Ovary (tissue), 9 donors: Measurements from ENCODE around the gene GNAI3. TPM values are rescaled to one million over a fixed set of nuclear protein-coding genes. Genes with fewer than 3 reads are reported as not detected.

Source experiments
- DNase-seq, 5 donors: peaks; one replicate each; pipeline ENCODE4 v3.0.0-alpha.2; 2019 to 2020
- H3K27ac ChIP-seq, 2 donors: fragments of 200-600 bp; one replicate each; pipeline versions ENCODE4 v1.5.1 to v1.8.0; 2019 to 2022
- H3K27me3 ChIP-seq: fragments of 200-600 bp; one replicate; pipeline ENCODE4 v1.8.0; 2022
- H3K36me3 ChIP-seq: fragments of 200-600 bp; sonication (generic); one replicate; pipeline ENCODE4 v1.5.1; 2019
- H3K4me1 ChIP-seq: one replicate; pipeline ENCODE4 v1.8.1; 2013; ENCODE audit warnings: mild to moderate bottlenecking, moderate library complexity; ENCODE audit not compliant: insufficient read depth
- H3K4me3 ChIP-seq: fragments of 200-600 bp; sonication (generic); one replicate; pipeline ENCODE4 v1.5.1; 2017
- H3K9me3 ChIP-seq, 2 donors: fragments of 200-600 bp in 1 of 2; sonication (generic) in 1 of 2; one replicate each; pipeline versions ENCODE4 v1.5.1 to v1.8.1; 2013 to 2019; ENCODE audit warnings: mild to moderate bottlenecking in 1 of 2, moderate library complexity in 1 of 2
- EP300 ChIP-seq: sonication (generic); formaldehyde crosslinking; IDR thresholded peaks from one replicate; pipeline ENCODE4 v1.6.1; 2017; ENCODE audit warnings: antibody characterized with exemption
- POLR2A ChIP-seq: fragments of 450-650 bp; IDR thresholded peaks from one replicate; pipeline ENCODE4 v1.6.1; 2017; ENCODE audit warnings: antibody characterized with exemption, mild to moderate bottlenecking, moderate library complexity
- WGBS, 3 donors: extraction: QIAGEN DNeasy Blood & Tissue Kit in 1 of 3; methylation state at CpG; one replicate each; pipeline versions ENCODE4 v1.1.5 to v1.1.7; 2013 to 2017; 5-methylcytosine and 5-hydroxymethylcytosine counted together
- intact Hi-C, 4 donors: fragments of 100-400 bp; cut with DNase I; formaldehyde crosslinking; loops; one replicate each; pipeline versions ENCODE4 v1.11.0 to v1.15.1; 2022 to 2023
- polyA plus RNA-seq, 2 donors: library from polyadenylated mRNA; stranded (reverse); fragments of 200-250 nt in 1 of 2; fragments of 350-450 nt in 1 of 2; fragmentation: Illumina TruSeq in 1 of 2; extraction: RNeasy Lipid Tissue Mini Kit (QIAGEN cat#74804) in 1 of 2; gene quantifications; one replicate each; pipeline ENCODE4 v1.2.3, GENCODE V29; 2013 to 2014
- total RNA-seq, 7 donors: library from RNA; depleted of rRNA in 2 of 7; stranded (reverse); fragments of >200 nt in 2 of 7; fragmentation: NEBNext Ultra II Directional in 3 of 7; extraction: Animal tissue kit (Norgen Biotek cat#: 25700) in 3 of 7; gene quantifications; one replicate each; pipeline versions ENCODE4 v1.1.0 to v1.2.4, GENCODE V29; 2016 to 2023
- TF ChIP-seq, protein P1 (sequence below), 3 donors: fragments of 450-650 bp in 2 of 3; fragments of 200-600 bp in 1 of 3; IDR thresholded peaks; one replicate each; pipeline versions ENCODE4 v1.5.1 to v1.8.0; 2016 to 2022; ENCODE audit warnings: antibody characterized with exemption in 3 of 3, mild to moderate bottlenecking in 1 of 3
- donor health status: DM: no; HTN: no; CAD: no; lungs with moderate emphysema.
- donor health status: DM: no; HTN: no; CAD: no.
- donor health status: Bipolar disorder and iron deficiency.
- donor health status: DM: yes; HTN: yes; CAD: no.
- donor health status: DM: no; HTN: no; CAD: no.
- donor health status: DM: yes; HTN: yes; CAD: no.

Gene GNAI3
- total and polyA plus RNA-seq, 9 donors, result 3.0 to 6.2 (median 4.8) TPM

- intact Hi-C loops, result no loop called here
- Histone ChIP-seq H3K27me3 (no peaks in the 10 kb centered on the region), H3K9me3 (no peaks in the 10 kb centered on the region), H3K4me3 (no peak overlapping the region), H3K36me3 (no peaks in the 10 kb centered on the region), H3K4me1 (peaks cover 19% of the 10 kb centered on the region), H3K27ac (peak overlapping the region in 1 of 2 donors; percentile 60)
- TF ChIP-seq, protein P1, sequence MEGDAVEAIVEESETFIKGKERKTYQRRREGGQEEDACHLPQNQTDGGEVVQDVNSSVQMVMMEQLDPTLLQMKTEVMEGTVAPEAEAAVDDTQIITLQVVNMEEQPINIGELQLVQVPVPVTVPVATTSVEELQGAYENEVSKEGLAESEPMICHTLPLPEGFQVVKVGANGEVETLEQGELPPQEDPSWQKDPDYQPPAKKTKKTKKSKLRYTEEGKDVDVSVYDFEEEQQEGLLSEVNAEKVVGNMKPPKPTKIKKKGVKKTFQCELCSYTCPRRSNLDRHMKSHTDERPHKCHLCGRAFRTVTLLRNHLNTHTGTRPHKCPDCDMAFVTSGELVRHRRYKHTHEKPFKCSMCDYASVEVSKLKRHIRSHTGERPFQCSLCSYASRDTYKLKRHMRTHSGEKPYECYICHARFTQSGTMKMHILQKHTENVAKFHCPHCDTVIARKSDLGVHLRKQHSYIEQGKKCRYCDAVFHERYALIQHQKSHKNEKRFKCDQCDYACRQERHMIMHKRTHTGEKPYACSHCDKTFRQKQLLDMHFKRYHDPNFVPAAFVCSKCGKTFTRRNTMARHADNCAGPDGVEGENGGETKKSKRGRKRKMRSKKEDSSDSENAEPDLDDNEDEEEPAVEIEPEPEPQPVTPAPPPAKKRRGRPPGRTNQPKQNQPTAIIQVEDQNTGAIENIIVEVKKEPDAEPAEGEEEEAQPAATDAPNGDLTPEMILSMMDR (IDR thresholded peaks at IDR 0.05), result no peak
- TF ChIP-seq EP300, result no peak
- TF ChIP-seq POLR2A, result no peak
- 9 to 14% (median 12%) methylated on average over 5 of the region's 5 CpGs for WGBS, 3 donors
- DNase-seq, result peak in 3 of 5 donors; percentile 55 to 68 (median 62)
Observed at GRCh38 chr1:109500941-109501381, 47.5 kb upstream of the GNAI3 start.

- H3K27me3 ChIP-seq, result no peaks in the 10 kb centered on the region
- no peaks in the 10 kb centered on the region for H3K36me3 ChIP-seq
- TF ChIP-seq POLR2A (no peak), EP300 (no peak)
- TF ChIP-seq, protein P1 (IDR thresholded peaks at IDR 0.05), result no peak
- WGBS, 3 donors, result 74 to 77% (median 75%) methylated on average over 5 of the region's 5 CpGs
- no peaks in the 10 kb centered on the region for H3K9me3 ChIP-seq
- H3K27ac ChIP-seq, result peak overlapping the region in 1 of 2 donors; percentile 17
- intact Hi-C loops, result no loop called here
- peaks cover 19% of the 10 kb centered on the region for H3K4me1 ChIP-seq
- H3K4me3 ChIP-seq, result no peak overlapping the region
- DNase-seq, result no peak
Observed at GRCh38 chr1:109501644-109502363, 46.6 kb upstream of the GNAI3 start.

DNA sequence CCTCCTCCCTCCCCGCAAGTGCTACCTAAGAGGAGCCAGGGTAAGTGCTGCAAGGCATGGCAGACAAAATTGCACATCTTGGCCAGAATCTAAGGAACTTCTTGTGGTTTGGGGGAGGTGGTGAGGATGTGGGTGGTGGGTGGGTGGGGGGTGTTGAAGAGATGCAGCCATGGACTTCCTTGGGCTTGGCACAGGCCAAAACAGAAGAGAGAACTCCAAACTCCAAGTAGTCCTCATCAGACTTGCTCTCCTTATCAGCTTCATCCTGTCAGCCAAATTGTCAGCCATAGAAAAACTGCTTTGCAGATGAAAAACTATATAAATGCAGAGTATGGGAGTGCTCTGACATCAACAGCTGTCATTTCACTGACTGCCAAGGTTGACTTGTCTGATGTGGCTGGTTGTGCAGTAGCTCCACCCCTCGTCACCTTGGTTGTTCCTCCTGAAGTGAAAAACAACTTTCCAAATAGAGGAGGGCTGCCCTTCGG lies 46.0 kb upstream of the GNAI3 start:
- 63 to 78% (median 76%) methylated on average over 3 of the region's 3 CpGs for WGBS, 3 donors
- H3K4me1 ChIP-seq, result peaks cover 19% of the 10 kb centered on the region
- TF ChIP-seq POLR2A (no peak), EP300 (no peak)
- TF ChIP-seq, protein P1 (IDR thresholded peaks at IDR 0.05), result no peak
- H3K4me3 ChIP-seq, result no peak overlapping the region
- no peak for DNase-seq
- no peaks in the 10 kb centered on the region for H3K9me3 ChIP-seq
- H3K36me3 ChIP-seq, result no peaks in the 10 kb centered on the region
- H3K27ac ChIP-seq, result no peak overlapping the region
- intact Hi-C loops, result no loop called here
- no peaks in the 10 kb centered on the region for H3K27me3 ChIP-seq

GRCh38 chr1:109503935-109504334 lies 44.5 kb upstream of the GNAI3 start:
- H3K27me3 ChIP-seq, result no peaks in the 10 kb centered on the region
- intact Hi-C loops, result no loop called here
- TF ChIP-seq EP300, result no peak
- no peak for TF ChIP-seq POLR2A
- TF ChIP-seq, protein P1 (IDR thresholded peaks at IDR 0.05), result no peak
- H3K4me3 ChIP-seq, result no peak overlapping the region
- H3K27ac ChIP-seq, result no peak overlapping the region
- no peak for DNase-seq
- 67 to 70% (median 70%) methylated on average over 5 of the region's 5 CpGs for WGBS, 3 donors
- H3K4me1 ChIP-seq, result peaks cover 15% of the 10 kb centered on the region
- H3K36me3 ChIP-seq, result no peaks in the 10 kb centered on the region
- H3K9me3 ChIP-seq, result no peaks in the 10 kb centered on the region
